GM19467 (cell line): ENCODE measurements around the gene DTYMK.

Source experiments
- ATAC-seq: cut with Tn5 transposase; IDR thresholded peaks from one replicate; pipeline ENCODE4 v1.9.1; 2021; ENCODE audit warnings: mild to moderate bottlenecking, moderate library complexity; ENCODE audit not compliant: unreplicated experiment

The DTYMK gene

DNA sequence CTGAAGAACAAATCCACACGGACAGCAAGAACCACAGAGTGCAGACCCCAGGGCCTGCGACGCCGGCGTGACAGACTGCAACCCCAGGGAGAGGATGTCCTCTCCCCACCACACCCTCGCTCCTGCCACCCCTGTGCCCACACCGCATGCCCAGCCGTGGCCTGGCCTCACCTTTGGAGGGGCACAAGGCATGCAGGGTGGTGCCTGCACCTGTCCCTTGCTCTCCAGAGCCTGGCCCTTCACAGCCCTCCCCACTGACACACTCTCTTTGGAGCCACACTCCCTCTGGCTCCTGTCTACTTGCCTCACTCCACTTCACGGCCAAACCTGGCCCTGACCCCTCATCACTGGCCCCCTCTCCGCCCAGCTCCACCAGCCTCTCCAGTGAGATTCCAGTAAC, 58.9 kb downstream of the DTYMK start:
- no peak for ATAC-seq
